ENCODE results near the gene DLEC1. TPM values are rescaled to one million over a fixed set of nuclear protein-coding genes. Genes with fewer than 3 reads are reported as not detected.

The DLEC1 gene
- total and polyA plus RNA-seq, 9 of the 15 experiments (the other 6 are each of a cell fraction or from before 2014, with no cell fraction given): 0.07 to 0.08 TPM; not detected in 7

- TF ChIP-seq DPF2 (IDR thresholded peaks at IDR 0.05): peak; percentile 47; the same call in 1 of the 2 replicates
- no peak for TF ChIP-seq COPS2 (conservative IDR thresholded peaks at IDR 0.05)
- peak; percentile 80; the same call in 1 of the 2 replicates for TF ChIP-seq FOXJ2 (tag; IDR thresholded peaks at IDR 0.05)
- no peak for TF ChIP-seq ZNF586 (CRISPR knock-in tag; conservative IDR thresholded peaks at IDR 0.05)
- TF ChIP-seq PML (IDR thresholded peaks at IDR 0.05; ENCODE audit: low read length): 0 out of 2 replicates have a peak, but pooled peaks have one; percentile 32
- peak; percentile 90 for TF ChIP-seq ATF3 (IDR thresholded peaks at IDR 0.05)
- TF ChIP-seq ATF3 (CRISPR knock-in tag; conservative IDR thresholded peaks at IDR 0.05): no peak
- peak; percentile 69 to 78 for TF ChIP-seq TRIM24 (IDR thresholded peaks at IDR 0.05)
- TF ChIP-seq NR2C2 (CRISPR knock-in tag; IDR thresholded peaks at IDR 0.05): no peak
- peak; percentile 70; the same call in 1 of the 2 replicates for TF ChIP-seq NR2C2 (tag; IDR thresholded peaks at IDR 0.05)
- peak; percentile 69; the same call in 1 of the 2 replicates for TF ChIP-seq CEBPG (CRISPR knock-in tag; IDR thresholded peaks at IDR 0.05)
- TF ChIP-seq CEBPG (tag; conservative IDR thresholded peaks at IDR 0.05 in 1 of 2, IDR thresholded peaks at IDR 0.05 in 1 of 2): peak; percentile 98
- TF ChIP-seq KLF13 (tag; IDR thresholded peaks at IDR 0.05; ENCODE audit: borderline replicate concordance, low read depth): no peak
- no peak for TF ChIP-seq ZNF644 (tag; IDR thresholded peaks at IDR 0.05; ENCODE audit: low read depth)
- TF ChIP-seq CEBPB (tag; IDR thresholded peaks at IDR 0.05): peak; percentile 92
- TF ChIP-seq IRF9 (tag; IDR thresholded peaks at IDR 0.05): 0 out of 2 replicates have a peak, but pooled peaks have one; percentile 65
- no peak for TF ChIP-seq NR2C1 (IDR thresholded peaks at IDR 0.05)
- TF ChIP-seq NR2C1 (tag; IDR thresholded peaks at IDR 0.05): 0 out of 2 replicates have a peak, but pooled peaks have one; percentile 41
- peak; percentile 66 for TF ChIP-seq POLR3A (IDR thresholded peaks at IDR 0.05; ENCODE audit: borderline replicate concordance, extremely low read depth, insufficient read depth, insufficient read length)
- TF ChIP-seq RAD51 (IDR thresholded peaks at IDR 0.05; ENCODE audit: borderline replicate concordance, low read depth): no peak
- TF ChIP-seq SOX6 (IDR thresholded peaks at IDR 0.05): 0 out of 2 replicates have a peak, but pooled peaks have one; percentile 67
Observed at GRCh38 chr3:38067508-38068233, 28.7 kb downstream of the DLEC1 start (continued).
